Right cardiac atrium (tissue), 5 donors: ENCODE results near the gene DYNC2H1. TPM values are rescaled to one million over a fixed set of nuclear protein-coding genes. Genes with fewer than 3 reads are reported as not detected.
A peak's percentile ranks its signal among the peaks of the same experiment; 100 is the strongest.

ENCODE experiments used
- ATAC-seq, 2 donors: fragments of 200-7000 bp; cut with Tn5 transposase; one replicate each; pipeline versions ENCODE4 v1.8.0 to v1.9.1; 2020; ENCODE audit warnings: moderate library complexity in 2 of 2, mild to moderate bottlenecking in 1 of 2
- DNase-seq, 3 donors: peaks; one replicate each; pipeline ENCODE4 v3.0.0-alpha.2; 2020
- H3K27ac ChIP-seq: one replicate; pipeline ENCODE4 v1.5.1; 2013; ENCODE audit warnings: mild to moderate bottlenecking, low read length, control low read depth, moderate library complexity
- H3K27me3 ChIP-seq: one replicate; pipeline ENCODE4 v1.6.1; 2013; ENCODE audit not compliant: control insufficient read depth, insufficient read depth
- H3K4me1 ChIP-seq: one replicate; pipeline ENCODE4 v1.6.1; 2013; ENCODE audit warnings: low read length; ENCODE audit not compliant: control insufficient read depth, insufficient read depth
- H3K4me3 ChIP-seq: one replicate; pipeline ENCODE4 v1.5.1; 2013; ENCODE audit warnings: low read length, control low read depth
- H3K9me3 ChIP-seq: one replicate; pipeline ENCODE4 v1.6.1; 2013; ENCODE audit warnings: low read length; ENCODE audit not compliant: control insufficient read depth
- WGBS: extraction: QIAGEN DNeasy Blood & Tissue Kit; methylation state at CpG from one replicate; pipeline ENCODE4 v1.1.7; 2013; 5-methylcytosine and 5-hydroxymethylcytosine counted together
- intact Hi-C, 4 donors: fragments of 100-400 bp; cut with DNase I; formaldehyde crosslinking; loops; one replicate each; pipeline versions ENCODE4 v1.11.0 to v1.14.0; 2022 to 2023
- polyA plus RNA-seq: library from polyadenylated mRNA; stranded (reverse); fragments of 200-250 nt; gene quantifications from one replicate; pipeline ENCODE4 v1.2.3, GENCODE V29; 2013
- total RNA-seq, 4 donors: library from RNA; stranded (reverse); fragmentation: NEBNext Ultra II Directional; extraction: Animal tissue kit (Norgen Biotek cat#: 25700); gene quantifications; one replicate each; pipeline ENCODE4 v1.2.1, GENCODE V29; 2021
- donor health status: healthy with polysubstance abuse.
- donor health status: DM: no; HTN: yes; CAD: no.
- donor health status: DM: no; HTN: no; CAD: no.
- donor health status: DM: no; HTN: yes; CAD: no; lungs with severe emphysema.
- donor health status: DM: yes; HTN: yes; CAD: no.

Gene DYNC2H1
- total and polyA plus RNA-seq, 5 donors: 4.3 to 9.4 (median 8.0) TPM

- Histone ChIP-seq H3K4me1 (no peaks in the 10 kb centered on the region), H3K4me3 (no peak overlapping the region), H3K9me3 (no peaks in the 10 kb centered on the region), H3K27ac (no peak overlapping the region), H3K27me3 (no peaks in the 10 kb centered on the region)
- no peak for DNase-seq
- intact Hi-C loops: no loop called here
- WGBS: 78% methylated on average over 1 of the region's 1 CpG
- ATAC-seq: no peak
These were observed 29.4 kb upstream of the DYNC2H1 start for GRCh38 chr11:103079833-103080232.

- Histone ChIP-seq H3K4me3 (no peak overlapping the region), H3K9me3 (no peaks in the 10 kb centered on the region), H3K27ac (no peak overlapping the region), H3K27me3 (no peaks in the 10 kb centered on the region), H3K4me1 (no peaks in the 10 kb centered on the region)
- DNase-seq (no peak), ATAC-seq (no peak)
- WGBS: 76% methylated on average over 1 of the region's 1 CpG
- intact Hi-C loops: no loop called here
These were observed 23.4 kb upstream of the DYNC2H1 start for GRCh38 chr11:103085758-103086365.

GRCh38 chr11:103086461-103086860 is 22.8 kb upstream of the DYNC2H1 start:
- Histone ChIP-seq H3K9me3 (no peaks in the 10 kb centered on the region), H3K27me3 (no peaks in the 10 kb centered on the region), H3K4me3 (no peak overlapping the region), H3K27ac (no peak overlapping the region), H3K4me1 (no peaks in the 10 kb centered on the region)
- ATAC-seq (no peak), DNase-seq (no peak)
- intact Hi-C loops: no loop called here

GRCh38 chr11:103091064-103091800 is 18.0 kb upstream of the DYNC2H1 start:
- WGBS: under 1% methylated on average over 26 of the region's 26 CpGs
- H3K27ac ChIP-seq: peak overlapping the region; percentile 16
- peak overlapping the region; percentile 87 for H3K4me3 ChIP-seq

GRCh38 chr11:103091801-103092524 is 17.3 kb upstream of the DYNC2H1 start, which contains the start of gene DCUN1D5:
Gene DCUN1D5, minus strand, starts transcription at chr11:103092160. Its CDS starts 288 bp downstream, at chr11:103091872.
- intact Hi-C loops: no loop called here
- Histone ChIP-seq H3K9me3 (no peaks in the 10 kb centered on the region), H3K4me3 (peak within 1 kb of the TSS; percentile 87), H3K27ac (peak within 1 kb of the TSS; percentile 52), H3K27me3 (no peaks in the 10 kb centered on the region), H3K4me1 (no peaks in the 10 kb centered on the region)
- ATAC-seq (peak; percentile 100), DNase-seq (peak; percentile 97 to 98 (median 98))
- WGBS: under 1% methylated on average over 54 of the region's 54 CpGs

More at GRCh38 chr11:103091064-103091800, 18.0 kb upstream of the DYNC2H1 start:
- Histone ChIP-seq H3K4me1 (no peaks in the 10 kb centered on the region), H3K27me3 (no peaks in the 10 kb centered on the region), H3K9me3 (no peaks in the 10 kb centered on the region)
- peak; percentile 33 to 67 (median 61) for DNase-seq
- intact Hi-C loops: no loop called here
- ATAC-seq: peak; percentile 65 to 74

GRCh38 chr11:103097279-103097678 is 11.9 kb upstream of the DYNC2H1 start:
- Histone ChIP-seq H3K9me3 (no peaks in the 10 kb centered on the region), H3K4me1 (no peaks in the 10 kb centered on the region), H3K27ac (no peak overlapping the region), H3K4me3 (no peak overlapping the region), H3K27me3 (no peaks in the 10 kb centered on the region)
- DNase-seq (no peak), ATAC-seq (no peak)
- intact Hi-C loops: no loop called here

GRCh38 chr11:103109818-103110388 is 677 bp downstream of the DYNC2H1 start:
- WGBS: 17% methylated on average over 26 of the region's 26 CpGs
- intact Hi-C loops: no loop called here
- peak overlapping the region; percentile 8 for H3K27ac ChIP-seq
- DNase-seq: peak in 2 of 3 donors; percentile 16 to 45
- ATAC-seq: peak in 1 of 2 donors; percentile 26
- peak overlapping the region; percentile 74 for H3K4me3 ChIP-seq
- H3K4me1 ChIP-seq: no peaks in the 10 kb centered on the region
- no peaks in the 10 kb centered on the region for H3K9me3 ChIP-seq
- no peaks in the 10 kb centered on the region for H3K27me3 ChIP-seq

- intact Hi-C loops: no loop called here
- Histone ChIP-seq H3K27me3 (no peaks in the 10 kb centered on the region), H3K27ac (no peak overlapping the region), H3K9me3 (no peaks in the 10 kb centered on the region), H3K4me3 (peak overlapping the region; percentile 74), H3K4me1 (no peaks in the 10 kb centered on the region)
- DNase-seq (no peak), ATAC-seq (no peak)
These were observed 1.2 kb downstream of the DYNC2H1 start for GRCh38 chr11:103110391-103110790.

- H3K27me3 ChIP-seq: no peaks in the 10 kb centered on the region
- H3K9me3 ChIP-seq: no peaks in the 10 kb centered on the region
- no peak for DNase-seq
- no peak overlapping the region for H3K27ac ChIP-seq
- intact Hi-C loops: no loop called here
- H3K4me1 ChIP-seq: no peaks in the 10 kb centered on the region
- 88% methylated on average over 5 of the region's 5 CpGs for WGBS
- ATAC-seq: no peak
- no peak overlapping the region for H3K4me3 ChIP-seq
These were observed 2.2 kb downstream of the DYNC2H1 start for GRCh38 chr11:103111400-103111799.

GRCh38 chr11:103112364-103112763 is 3.1 kb downstream of the DYNC2H1 start:
- Histone ChIP-seq H3K4me3 (no peak overlapping the region), H3K4me1 (no peaks in the 10 kb centered on the region), H3K27ac (no peak overlapping the region), H3K27me3 (no peaks in the 10 kb centered on the region), H3K9me3 (no peaks in the 10 kb centered on the region)
- ATAC-seq (no peak), DNase-seq (no peak)
- WGBS: 73% methylated on average over 1 of the region's 1 CpG
- intact Hi-C loops: no loop called here

GRCh38 chr11:103114836-103115235 is 5.6 kb downstream of the DYNC2H1 start:
- DNase-seq (no peak), ATAC-seq (no peak)
- intact Hi-C loops: loop anchor here in 1 of 4 donors (5.0 kb wide), 1 partner anchor 48 kb away; no protein-coding TSS in a partner anchor
- WGBS: 88% methylated on average over 4 of the region's 4 CpGs
- Histone ChIP-seq H3K4me3 (no peak overlapping the region), H3K9me3 (no peaks in the 10 kb centered on the region), H3K27ac (no peak overlapping the region), H3K4me1 (no peaks in the 10 kb centered on the region), H3K27me3 (no peaks in the 10 kb centered on the region)
